NCI-H1694 (cell line): ENCODE results near the gene ASTN2.
"Not testable (repeated sequence)": the region's sequence is repeated elsewhere in the genome, so short reads cannot be mapped to it uniquely, and the experiment has no call there.

Experiments
- DNase-seq: peaks from one replicate; lab custom pipeline; 2025; lab: John Stamatoyannopoulos, UW

Gene ASTN2

DNA sequence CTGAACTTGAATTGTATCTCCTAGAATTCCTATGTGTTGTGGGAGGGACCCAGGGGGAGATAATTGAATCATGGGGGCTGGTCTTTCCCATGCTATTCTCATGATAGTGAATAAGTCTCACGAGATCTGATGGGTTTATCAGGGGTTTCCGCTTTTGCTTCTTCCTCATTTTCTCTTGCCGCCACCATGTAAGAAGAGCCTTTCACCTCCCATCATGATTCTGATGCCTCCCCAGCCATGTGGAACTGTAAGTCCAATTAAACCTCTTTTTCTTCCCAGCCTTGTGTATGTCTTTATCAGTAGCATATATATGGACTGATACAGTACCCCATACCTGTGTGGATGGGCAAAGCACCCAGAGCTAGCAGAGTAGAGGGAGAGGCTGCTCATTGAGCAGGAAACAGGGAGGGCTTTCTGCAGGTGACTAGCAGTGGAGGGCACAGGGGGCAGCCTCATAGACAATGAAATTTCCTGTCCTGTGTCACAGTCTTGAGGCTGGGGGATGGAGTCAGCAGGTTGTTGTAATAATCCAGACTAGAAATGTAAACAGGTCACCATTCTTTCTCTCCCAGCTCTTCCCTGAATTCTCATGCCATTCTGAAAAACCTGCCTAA, 496.9 kb downstream of the ASTN2 start:
- DNase-seq = not testable (repeated sequence)

GRCh38 chr9:116913536-116913935, 501.3 kb downstream of the ASTN2 start:
- no peak for DNase-seq

DNA sequence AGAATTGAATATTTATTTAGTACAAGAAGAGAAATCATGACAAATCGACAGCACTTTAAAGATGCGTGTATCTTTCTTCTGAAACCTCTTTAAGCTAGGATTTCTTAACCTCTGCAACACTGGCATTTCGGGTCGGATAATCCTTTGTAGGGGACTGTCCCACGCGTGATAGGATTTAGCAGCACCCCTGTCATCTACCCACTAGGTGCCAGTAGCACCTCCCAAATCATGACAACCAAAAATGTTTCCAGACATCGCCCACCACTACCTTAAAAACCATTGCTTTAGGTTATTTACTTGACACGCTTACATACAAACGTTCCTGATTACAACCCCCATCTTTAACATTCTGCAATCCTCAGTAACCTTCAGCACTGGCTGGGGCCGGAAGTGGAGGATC, 504.7 kb downstream of the ASTN2 start:
- no peak for DNase-seq

DNA sequence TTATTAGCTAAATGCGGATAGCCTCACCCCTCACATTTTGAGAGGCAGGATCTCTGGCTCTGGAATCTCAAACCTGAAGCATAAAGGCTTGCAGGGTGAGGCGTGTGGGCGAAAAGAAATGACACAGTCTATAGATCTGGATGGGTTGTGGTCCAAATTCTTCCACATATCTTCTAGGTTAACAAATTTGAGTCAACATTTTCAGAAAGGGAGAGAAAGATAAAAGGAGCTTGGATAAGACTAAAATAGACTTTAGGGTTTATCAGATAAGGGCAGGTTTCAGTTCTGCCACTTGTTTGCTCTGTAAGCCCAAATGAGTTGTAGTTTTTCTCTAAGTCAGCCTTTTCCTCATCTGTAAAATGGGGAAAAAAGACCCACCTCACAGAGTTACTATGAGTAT, 506.9 kb downstream of the ASTN2 start:
- DNase-seq = no peak

- DNase-seq = no peak
Observed at GRCh38 chr9:116905171-116905588, 509.7 kb downstream of the ASTN2 start.

DNA sequence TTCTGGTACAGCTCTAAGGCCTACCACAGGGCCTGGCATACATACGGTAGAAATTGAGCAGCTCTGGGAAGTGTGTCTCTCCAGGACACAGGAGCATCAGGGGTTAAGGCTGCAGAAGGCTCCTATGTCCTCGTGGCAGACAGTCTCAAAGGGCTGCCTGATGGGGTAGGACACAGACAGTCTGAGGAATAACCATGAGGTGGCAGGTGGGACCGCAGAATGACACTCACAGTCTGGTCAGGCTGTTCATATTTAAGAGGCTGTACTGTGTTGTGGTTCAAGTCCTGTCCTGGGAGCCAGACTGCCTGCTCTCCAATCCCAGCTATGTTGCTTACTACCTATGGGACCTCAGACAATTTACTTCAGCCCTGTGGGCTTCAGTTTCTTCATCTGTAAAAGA, 510.7 kb downstream of the ASTN2 start:
- DNase-seq = no peak

DNA sequence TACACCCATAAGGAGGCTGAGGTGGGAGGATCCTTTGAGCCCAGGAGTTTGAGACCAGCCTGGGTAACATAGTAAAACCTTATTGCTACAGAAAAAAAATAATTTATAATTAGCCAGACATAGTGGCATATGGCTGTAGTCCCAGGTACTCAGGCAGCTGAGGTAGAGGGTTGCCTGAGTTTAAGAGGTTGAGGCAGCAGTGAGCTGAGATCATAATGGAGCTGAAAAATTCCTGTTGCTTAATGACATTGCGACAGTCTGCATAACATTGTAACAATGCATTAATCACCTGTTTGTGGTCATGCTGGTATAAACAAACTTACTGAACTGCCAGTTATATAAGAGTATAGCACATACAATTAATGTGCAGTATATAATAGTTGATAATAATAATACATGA, 513.6 kb downstream of the ASTN2 start:
- no peak for DNase-seq

DNA sequence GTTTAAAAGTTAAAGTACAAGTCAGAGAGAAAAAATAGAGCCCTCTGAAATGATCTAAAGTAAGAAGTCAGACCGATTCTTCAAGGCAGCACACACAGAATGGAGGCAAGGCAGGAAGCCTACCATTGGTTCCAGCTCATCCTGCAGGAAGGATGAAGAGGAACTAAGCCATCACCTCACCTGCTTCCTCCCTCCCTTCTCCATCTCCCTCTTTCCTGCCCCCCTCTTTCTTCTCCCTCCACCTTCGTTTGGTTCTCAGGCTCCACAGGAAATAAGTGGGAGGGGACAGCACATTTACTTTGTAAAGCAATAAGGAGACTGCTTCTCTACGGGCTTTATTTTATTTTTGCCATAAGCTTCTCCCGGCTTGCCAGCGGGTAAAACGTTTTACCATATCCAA, 514.3 kb downstream of the ASTN2 start:
- DNase-seq = no peak

DNA sequence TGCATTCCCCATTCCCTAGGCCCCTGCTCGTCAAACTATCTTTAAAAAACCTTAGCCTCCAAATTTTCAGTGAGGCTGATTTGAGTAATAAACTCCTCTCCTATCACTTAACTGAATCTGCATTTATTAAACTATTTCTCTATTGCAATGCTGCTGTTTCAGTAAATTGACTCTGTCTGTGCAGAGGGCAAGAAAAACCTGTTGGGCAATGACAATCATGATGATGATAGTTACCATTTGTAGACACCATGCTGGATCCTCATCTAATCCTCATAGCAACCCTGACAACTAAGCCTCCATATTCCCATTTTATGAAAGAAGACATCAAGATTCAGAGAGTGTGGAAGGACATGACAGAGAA, 514.9 kb downstream of the ASTN2 start:
- no peak for DNase-seq

GRCh38 chr9:116899337-116900006, 515.4 kb downstream of the ASTN2 start:
- no peak for DNase-seq

DNA sequence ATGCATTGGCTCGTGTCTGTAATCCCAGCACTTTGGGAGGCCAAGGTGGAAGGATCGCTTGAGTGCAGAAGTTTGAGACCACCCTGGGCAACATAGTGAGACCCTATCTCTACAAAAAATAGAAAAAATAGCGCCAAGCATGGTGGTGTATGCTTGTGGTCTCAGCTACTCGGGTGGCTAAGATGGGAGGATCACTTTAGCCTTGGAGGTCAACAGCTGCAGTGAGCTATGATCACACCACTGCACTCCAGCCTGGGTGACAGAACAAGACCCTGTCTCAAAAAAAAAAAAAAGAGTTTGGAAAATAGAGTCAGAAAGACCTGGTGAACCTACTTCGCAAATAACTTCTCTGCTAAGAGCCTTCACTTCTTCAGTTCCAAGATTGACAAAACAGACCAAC, 516.7 kb downstream of the ASTN2 start:
- not testable (repeated sequence) for DNase-seq

DNA sequence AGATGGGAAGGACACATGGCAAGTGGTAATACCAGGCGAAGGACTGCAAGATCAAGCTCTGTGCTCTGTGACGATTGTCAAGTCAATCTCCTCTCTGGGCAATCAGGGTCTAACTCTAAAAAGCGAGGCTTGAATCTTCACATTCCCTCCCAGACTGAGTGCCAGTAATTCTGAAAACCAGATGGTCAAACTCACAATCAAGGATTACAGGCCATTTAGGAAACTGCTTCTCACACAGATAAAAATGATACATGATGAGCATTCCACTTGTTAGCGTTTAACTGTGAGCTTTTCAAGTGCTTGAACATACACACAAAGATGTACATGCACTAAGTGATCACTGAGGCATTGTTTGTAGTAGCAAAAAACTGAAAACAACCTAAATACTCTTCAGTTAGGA, 517.7 kb downstream of the ASTN2 start:
- no peak for DNase-seq

- DNase-seq = no peak
Observed at GRCh38 chr9:116895961-116896360, 518.9 kb downstream of the ASTN2 start.

DNA sequence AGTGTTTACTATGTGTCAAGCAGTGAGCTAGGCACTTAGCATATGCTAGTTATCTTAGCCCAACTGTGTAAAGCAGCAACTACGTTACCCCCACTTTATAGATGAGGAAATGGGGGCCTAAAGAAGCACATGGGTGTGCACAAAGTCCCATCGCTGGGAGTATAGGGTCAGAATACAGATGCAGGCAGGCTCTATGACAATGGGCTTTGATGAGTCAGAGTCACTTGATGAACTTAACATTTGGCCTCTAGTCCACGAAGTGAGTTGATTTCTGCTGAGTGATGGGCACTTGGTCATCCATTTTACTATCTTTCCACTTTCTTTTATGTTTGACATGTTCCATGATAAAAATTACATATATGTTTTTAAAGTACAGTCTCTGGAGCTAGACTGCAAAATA, 523.4 kb downstream of the ASTN2 start:
- DNase-seq = no peak

GRCh38 chr9:116888476-116888875, 526.4 kb downstream of the ASTN2 start:
- not testable (repeated sequence) for DNase-seq

GRCh38 chr9:116888066-116888465, 526.8 kb downstream of the ASTN2 start:
- no peak for DNase-seq

DNA sequence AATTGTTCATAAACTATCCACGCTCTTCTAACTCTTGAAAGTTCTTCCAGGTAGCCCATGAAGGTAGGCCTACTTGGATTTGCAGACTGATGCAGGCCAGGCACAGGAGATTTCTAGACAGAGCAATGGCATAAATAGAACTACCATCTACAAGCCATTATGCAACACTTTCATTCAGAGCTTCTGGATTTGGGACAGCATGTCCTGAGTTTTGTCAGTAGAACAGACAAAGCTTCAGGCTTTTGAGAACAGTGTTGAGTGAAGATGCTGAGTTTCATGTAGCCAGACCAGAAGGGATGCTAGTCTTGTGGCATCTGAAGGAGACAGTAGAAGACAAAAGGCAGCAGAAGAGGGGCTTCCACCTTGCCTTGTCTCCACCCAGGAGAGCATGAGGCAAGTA, 531.2 kb downstream of the ASTN2 start:
- no peak for DNase-seq

DNA sequence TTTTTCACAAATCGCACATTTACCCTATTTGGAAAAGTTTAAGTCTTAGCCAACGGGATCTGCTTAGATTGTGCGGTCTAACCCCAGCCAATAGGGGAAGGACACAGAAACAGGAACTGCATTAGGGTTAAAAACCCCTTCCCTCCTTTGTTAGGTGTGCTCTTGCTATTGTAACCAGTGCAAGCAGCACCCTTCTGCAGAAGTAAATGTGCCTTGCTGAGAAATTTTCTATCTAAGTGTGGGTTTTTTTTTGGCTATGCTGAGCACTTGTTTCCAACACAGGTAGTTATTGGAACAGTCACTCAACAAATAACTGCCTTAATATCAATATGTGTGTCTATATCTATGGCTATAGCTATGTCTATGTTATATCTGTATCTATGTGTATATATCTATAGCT, 537.8 kb downstream of the ASTN2 start:
- no peak for DNase-seq

- no peak for DNase-seq
Observed at GRCh38 chr9:116875576-116875975, 539.3 kb downstream of the ASTN2 start.

DNA sequence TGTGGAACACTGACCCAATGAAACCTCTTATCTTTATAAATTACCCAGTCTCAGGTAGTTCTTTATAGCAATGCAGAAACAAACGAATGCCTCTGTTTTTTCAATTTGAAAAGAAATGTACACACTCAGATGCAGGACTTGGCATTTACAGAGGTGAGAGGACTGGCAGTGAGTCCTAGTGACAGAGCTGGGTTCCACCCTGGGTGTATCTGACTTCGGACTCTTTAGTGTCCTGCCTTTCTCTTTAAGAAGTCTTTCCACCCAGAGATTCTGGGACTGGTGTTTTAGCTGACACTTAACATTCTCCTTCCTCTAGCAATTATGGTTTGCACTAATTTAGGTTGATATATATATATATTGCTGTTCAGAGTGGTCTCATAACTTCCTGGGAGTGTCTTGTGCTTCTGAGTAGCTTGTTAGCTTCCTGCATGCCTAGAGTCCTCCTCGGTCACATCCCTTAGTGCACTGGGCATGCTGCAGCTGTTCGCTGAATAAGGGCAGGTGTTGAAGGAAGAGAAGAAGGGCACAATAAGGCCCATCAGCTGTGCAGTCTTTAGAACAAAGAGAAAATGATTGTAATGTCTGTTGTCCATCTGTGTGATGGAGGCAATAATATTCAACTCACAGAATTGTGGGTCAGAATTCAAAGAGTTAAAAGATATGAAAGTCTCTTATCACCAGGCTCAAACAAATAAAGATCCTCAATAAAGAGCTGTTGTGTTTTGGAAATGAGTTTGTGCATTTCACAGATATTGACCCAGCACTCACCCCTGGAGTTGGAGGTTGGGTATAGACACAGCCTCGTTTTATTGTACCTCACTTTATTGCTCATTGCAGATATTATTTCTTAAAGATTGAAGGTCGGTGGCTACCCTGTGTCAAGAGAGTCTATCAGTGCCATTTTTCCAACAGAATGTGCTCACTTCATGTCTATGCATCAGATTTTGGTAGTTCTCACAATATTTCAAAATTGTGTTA, 540.6 kb downstream of the ASTN2 start:
- DNase-seq = no peak

DNA sequence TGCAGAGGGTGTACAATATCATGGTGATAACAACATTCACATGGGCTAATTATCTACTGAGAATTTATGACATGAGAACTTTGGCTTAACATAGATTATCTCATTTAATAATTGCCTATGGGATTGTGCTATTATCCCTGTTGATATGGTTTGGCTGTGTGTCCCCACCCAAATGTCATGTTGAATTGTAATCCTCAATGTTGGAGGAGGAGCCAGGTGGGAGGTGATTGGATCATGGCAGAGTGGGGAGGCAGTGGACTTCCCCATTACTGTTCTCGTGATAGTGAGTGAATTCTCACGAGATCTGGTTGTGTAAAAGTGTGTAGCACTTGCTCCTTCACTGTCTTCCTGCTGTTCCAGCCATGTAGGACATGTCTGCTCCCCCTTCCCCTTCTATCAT, 541.4 kb downstream of the ASTN2 start:
- no peak for DNase-seq

GRCh38 chr9:116870566-116870965, 544.3 kb downstream of the ASTN2 start:
- DNase-seq = no peak

DNA sequence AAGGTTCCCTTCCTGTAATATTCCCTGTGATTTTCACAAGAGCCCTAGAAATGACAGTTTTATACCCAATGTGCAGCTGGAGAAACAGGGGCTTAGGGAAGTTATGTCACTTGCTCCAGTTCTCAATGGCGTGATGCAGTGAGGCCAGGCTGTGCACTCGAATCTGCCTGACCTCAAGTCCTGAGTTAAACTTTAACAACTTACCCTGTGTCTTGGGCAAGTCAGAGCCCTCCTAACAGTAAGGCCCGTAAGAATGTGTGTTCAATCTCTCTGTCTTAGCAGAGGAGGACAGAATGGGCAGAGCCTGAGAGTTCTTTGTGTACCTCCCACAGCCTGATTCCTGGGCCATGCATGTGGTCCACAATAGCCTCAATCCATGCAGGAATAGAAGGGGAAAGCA, 546.7 kb downstream of the ASTN2 start:
- DNase-seq = no peak
